ENCODE results near the gene AHNAK2.

AHNAK2 gene

GRCh38 chr14:104986487-104987164, 8.5 kb upstream of the AHNAK2 start:
- DNase-seq (ENCODE audit: low read depth): no peak

- DNase-seq (ENCODE audit: low read depth): peak; percentile 85
Measured at GRCh38 chr14:104985675-104986486, 7.7 kb upstream of the AHNAK2 start, which contains the start of gene CLBA1. Gene CLBA1, plus strand, starts transcription at chr14:104985788. Its CDS starts 644 bp downstream, at chr14:104986432.

- DNase-seq (ENCODE audit: low read depth): no peak
Measured at GRCh38 chr14:104984056-104984894, 6.1 kb upstream of the AHNAK2 start.

- no peak for DNase-seq (ENCODE audit: low read depth)
Measured at GRCh38 chr14:104983231-104983721, 5.1 kb upstream of the AHNAK2 start.

GRCh38 chr14:104982548-104983230, 4.5 kb upstream of the AHNAK2 start:
- DNase-seq (ENCODE audit: low read depth): no peak

- DNase-seq (ENCODE audit: low read depth): no peak
Measured at GRCh38 chr14:104981699-104982541, 3.7 kb upstream of the AHNAK2 start.

GRCh38 chr14:104980611-104981531, 2.7 kb upstream of the AHNAK2 start:
- DNase-seq (ENCODE audit: low read depth): no peak

- DNase-seq (ENCODE audit: low read depth): no peak
Measured at GRCh38 chr14:104979758-104980610, 1.8 kb upstream of the AHNAK2 start.

GRCh38 chr14:104978746-104979691, 845 bp upstream of the AHNAK2 start:
- no peak for DNase-seq (ENCODE audit: low read depth)

- DNase-seq (ENCODE audit: low read depth): no peak
Measured at GRCh38 chr14:104977008-104977680, 1.0 kb downstream of the AHNAK2 start.

GRCh38 chr14:104976198-104977007, 1.8 kb downstream of the AHNAK2 start:
- peak; percentile 74 for DNase-seq (ENCODE audit: low read depth)

GRCh38 chr14:104975481-104976197, 2.5 kb downstream of the AHNAK2 start:
- DNase-seq (ENCODE audit: low read depth): no peak

- DNase-seq (ENCODE audit: low read depth): no peak
Measured at GRCh38 chr14:104974665-104975390, 3.3 kb downstream of the AHNAK2 start.

- no peak for DNase-seq (ENCODE audit: low read depth)
Measured at GRCh38 chr14:104974146-104974541, 4.0 kb downstream of the AHNAK2 start.
